GM18505 (cell line): ENCODE measurements around the gene CNTLN.

Experiments
- ATAC-seq: cut with Tn5 transposase; IDR thresholded peaks from one replicate; pipeline ENCODE4 v1.9.1; 2021; ENCODE audit not compliant: unreplicated experiment
- POLR2A ChIP-seq: IDR thresholded peaks from 4 replicates; pipeline ENCODE4 v1.6.1; 2011; ENCODE audit warnings: borderline replicate concordance; ENCODE audit not compliant: insufficient read depth, insufficient read length; ENCODE audit errors: extremely low read depth

The CNTLN gene, protein sequence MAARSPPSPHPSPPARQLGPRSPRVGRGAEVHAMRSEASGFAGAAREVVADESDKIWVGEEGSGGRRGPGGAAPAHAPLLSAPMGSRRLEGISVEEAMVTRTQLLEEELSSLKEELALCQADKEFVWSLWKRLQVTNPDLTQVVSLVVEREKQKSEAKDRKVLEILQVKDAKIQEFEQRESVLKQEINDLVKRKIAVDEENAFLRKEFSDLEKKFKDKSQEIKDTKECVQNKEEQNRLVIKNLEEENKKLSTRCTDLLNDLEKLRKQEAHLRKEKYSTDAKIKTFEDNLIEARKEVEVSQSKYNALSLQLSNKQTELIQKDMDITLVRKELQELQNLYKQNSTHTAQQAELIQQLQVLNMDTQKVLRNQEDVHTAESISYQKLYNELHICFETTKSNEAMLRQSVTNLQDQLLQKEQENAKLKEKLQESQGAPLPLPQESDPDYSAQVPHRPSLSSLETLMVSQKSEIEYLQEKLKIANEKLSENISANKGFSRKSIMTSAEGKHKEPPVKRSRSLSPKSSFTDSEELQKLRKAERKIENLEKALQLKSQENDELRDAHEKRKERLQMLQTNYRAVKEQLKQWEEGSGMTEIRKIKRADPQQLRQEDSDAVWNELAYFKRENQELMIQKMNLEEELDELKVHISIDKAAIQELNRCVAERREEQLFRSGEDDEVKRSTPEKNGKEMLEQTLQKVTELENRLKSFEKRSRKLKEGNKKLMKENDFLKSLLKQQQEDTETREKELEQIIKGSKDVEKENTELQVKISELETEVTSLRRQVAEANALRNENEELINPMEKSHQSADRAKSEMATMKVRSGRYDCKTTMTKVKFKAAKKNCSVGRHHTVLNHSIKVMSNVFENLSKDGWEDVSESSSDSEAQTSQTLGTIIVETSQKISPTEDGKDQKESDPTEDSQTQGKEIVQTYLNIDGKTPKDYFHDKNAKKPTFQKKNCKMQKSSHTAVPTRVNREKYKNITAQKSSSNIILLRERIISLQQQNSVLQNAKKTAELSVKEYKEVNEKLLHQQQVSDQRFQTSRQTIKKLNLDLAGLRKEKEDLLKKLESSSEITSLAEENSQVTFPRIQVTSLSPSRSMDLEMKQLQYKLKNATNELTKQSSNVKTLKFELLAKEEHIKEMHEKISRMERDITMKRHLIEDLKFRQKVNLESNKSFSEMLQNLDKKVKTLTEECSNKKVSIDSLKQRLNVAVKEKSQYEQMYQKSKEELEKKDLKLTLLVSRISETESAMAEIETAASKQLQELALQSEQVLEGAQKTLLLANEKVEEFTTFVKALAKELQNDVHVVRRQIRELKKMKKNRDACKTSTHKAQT (N-terminal part only)

DNA sequence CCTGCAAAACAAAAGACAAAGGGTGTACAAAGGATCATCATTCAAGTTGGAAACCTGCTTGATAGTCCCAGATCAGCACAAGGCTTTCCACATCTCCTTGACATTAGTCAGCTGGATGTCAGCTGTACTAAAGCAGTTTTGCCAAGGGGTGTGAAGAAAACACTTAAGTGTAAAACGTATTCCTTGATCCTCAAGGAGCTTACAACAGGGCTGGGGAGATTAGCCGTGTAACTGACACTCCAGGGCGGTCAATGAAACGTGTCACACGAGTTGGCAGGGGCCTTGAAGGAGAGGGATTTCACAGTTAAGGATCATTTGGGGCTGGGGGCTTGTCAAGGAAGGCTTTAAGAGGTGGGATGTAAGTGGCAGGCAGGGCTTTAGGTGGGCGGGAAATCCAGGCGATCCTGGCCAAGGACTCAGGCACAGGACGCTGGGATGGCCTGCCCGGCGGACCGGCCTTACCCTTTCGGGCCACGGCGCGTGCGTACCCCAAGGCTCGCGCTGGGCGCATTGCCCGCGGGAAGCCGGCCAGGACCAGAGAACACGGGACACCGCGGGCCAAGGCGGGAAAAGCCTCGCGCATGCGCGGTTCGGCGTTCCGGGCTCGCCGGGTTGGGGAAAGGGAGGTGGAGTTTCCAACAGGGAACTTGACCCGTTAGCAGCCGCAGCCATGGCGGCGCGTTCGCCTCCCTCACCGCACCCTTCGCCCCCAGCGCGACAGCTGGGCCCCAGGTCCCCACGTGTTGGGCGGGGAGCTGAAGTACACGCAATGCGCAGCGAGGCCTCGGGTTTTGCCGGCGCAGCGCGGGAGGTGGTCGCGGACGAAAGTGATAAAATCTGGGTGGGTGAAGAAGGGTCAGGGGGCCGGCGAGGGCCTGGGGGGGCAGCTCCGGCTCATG is at the start of gene CNTLN:
CNTLN (plus strand) TSS at position 645 of the 899 bp plus-strand sequence; CDS start at position 671, 26 bp downstream.
- peak; percentile 81 for TF ChIP-seq POLR2A
- peak; percentile 83 for ATAC-seq

- no peak for TF ChIP-seq POLR2A
- no peak for ATAC-seq
Observed at GRCh38 chr9:17088566-17088965, 46.3 kb upstream of the CNTLN start.

DNA sequence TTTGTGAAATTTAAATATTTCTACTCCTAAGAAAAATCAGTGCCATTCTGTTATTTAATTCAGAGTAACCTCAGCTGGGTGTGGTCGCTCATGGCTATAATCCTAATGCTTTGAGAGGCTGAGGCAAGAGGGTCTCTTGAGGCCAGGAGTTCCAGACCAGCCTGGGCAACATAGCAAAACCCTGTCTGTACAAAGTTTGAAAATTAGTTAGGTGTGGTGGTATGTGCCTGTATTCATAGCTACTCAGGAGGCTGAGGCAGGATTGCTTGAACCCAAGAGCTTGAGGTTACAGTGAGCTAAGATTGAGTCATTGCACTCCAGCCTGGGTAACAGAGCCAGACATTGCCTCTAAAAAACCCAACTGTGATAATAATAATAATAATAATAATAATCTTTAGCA is 44.8 kb upstream of the CNTLN start:
- TF ChIP-seq POLR2A, result no peak
- ATAC-seq, result no peak

DNA sequence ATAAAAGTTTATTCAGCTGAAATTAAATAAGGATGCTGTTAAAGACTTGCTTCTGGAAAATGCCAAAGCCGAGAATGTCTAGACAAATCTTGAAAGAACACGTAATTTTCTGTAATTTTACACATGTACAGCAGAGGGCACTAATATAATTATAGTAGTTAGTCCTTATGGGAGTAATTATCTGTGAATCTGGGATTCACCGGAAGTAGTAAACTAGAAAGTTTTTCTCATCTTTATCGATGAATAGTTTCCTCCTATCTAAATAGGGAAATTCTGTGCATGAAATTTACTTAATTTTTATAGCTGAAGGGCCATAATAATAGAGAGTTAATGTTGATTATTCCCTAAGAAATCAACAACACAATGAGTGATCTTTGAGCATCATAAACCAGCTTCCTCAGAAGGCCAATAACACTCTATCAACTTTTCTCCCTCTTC is 18.4 kb upstream of the CNTLN start:
- no peak for ATAC-seq

GRCh38 chr9:17117372-17117771 is 17.5 kb upstream of the CNTLN start:
- no peak for TF ChIP-seq POLR2A
- no peak for ATAC-seq

More for the DNA sequence above, 18.4 kb upstream of the CNTLN start:
- TF ChIP-seq POLR2A, result no peak

DNA sequence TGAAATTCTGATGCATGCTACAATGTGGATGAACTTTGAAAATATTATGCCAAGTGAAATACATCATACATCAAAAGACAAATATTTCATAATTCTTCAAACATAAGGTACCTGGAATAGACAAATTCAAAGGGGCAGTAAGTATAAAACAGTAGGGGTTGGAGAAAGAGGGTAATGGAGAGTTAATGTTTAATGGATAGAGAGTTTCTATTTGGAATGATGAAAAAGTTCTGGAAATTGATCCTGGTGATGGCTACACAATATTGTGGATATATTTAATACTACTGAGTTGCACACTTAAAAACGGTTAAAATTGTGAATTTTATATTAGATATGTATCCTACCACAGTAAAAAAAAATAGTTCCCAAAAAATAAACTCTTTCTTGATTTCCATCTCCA is 14.6 kb upstream of the CNTLN start:
- no peak for TF ChIP-seq POLR2A
- ATAC-seq, result no peak

DNA sequence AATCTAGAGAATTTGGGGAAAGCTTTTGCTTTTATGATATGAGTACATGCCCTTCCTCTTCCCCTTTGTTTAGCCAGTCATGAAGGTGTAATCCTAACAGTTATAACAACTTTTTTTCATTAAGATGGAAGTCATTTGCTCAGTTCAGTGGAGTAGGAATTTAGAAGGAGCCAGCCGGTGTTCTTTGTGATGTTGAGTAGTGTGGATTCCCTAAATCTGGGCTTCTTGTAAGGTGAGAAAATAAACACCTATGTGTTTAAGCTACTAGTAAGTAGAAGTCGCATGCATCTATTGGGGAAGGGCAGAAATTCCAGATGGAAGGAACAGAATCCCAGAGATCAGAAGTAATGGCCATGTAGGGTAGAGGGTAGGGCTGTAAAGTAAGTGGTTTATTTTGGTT is 13.6 kb upstream of the CNTLN start:
- no peak for TF ChIP-seq POLR2A
- no peak for ATAC-seq

- ATAC-seq, result no peak
- no peak for TF ChIP-seq POLR2A
Observed at GRCh38 chr9:17130291-17130690, 4.5 kb upstream of the CNTLN start.

DNA sequence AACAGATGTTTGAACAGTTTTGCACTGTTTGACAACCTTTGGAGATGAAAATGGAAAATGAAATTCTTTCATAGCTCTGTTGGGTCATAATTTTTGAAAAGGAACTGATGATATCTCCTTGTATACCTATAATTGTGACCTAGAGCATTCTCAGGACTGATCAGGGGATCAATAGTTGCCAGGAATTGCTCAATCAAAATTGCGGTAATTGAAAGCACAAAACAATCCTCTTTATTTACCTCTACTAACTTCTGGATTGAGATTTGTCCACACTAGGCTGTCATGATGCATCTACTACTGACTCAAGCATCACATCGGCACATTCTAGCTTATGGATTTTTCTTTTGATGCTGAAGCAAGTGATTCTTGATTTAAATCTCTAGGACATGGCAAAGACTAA is 4.1 kb upstream of the CNTLN start:
- no peak for ATAC-seq
- TF ChIP-seq POLR2A, result no peak

GRCh38 chr9:17131494-17131893 is 3.3 kb upstream of the CNTLN start:
- TF ChIP-seq POLR2A, result no peak
- ATAC-seq, result no peak

DNA sequence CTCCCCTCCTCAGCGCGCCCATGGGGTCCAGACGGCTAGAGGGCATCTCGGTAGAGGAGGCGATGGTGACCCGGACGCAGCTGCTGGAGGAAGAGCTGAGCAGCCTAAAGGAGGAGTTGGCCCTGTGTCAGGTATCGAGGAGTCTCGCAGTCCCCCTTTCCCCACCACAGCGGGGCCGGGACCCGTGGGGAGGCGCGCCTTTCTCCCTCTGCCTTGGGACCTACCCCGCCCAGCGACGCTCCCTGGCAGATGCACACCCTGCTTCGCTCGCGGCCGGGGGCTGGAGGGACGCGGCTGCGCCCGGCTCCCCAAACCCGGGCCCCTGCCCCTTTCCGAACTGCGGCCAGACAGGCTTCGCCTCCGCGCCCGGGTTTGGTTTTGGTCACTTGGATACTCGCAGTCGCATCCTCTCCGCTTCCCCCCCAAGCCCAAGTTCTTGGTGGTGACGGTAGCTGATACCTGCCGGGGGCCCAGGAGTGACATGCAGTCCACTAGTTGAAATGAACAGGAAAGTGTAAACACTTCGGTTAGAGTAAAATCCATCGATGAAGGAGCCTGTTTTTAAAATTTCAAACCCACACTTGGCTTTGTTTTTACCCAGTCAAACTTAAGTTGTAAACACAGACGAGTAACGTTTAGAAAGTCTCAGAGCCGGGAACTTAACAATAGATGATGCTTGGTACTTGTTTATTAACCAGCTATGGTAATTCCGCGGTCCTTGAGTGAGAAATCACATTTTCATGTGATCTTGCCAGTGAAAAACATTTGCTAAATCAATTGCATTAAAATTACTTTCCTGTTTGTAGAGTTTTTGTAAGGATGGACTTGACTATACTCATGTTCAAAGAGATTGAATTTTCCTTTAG is 688 bp downstream of the CNTLN start:
- ATAC-seq, result peak; percentile 60
- no peak for TF ChIP-seq POLR2A

- no peak for ATAC-seq
Observed at GRCh38 chr9:17137566-17137965, 2.7 kb downstream of the CNTLN start.

DNA sequence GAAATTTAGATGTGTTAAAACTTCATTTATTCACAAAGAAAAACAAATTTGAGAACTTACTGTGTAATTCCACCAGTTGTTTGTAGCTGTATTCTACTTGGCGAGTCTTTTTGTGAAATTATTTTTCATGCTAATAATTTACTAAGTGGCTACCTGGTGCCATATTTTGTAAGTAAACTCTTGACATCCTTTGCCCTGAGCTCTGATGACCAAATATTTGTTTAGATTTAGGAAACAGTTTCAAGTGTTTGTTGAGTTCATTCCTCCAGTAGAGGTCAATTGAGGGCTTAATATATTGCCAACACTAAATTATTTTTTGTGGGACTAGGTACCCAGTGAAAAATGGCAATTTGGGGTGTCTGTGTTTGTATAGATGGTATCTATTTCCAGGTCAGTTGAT is 3.7 kb downstream of the CNTLN start:
- no peak for TF ChIP-seq POLR2A
- ATAC-seq, result no peak

More at GRCh38 chr9:17137566-17137965, 2.7 kb downstream of the CNTLN start:
- no peak for TF ChIP-seq POLR2A
